Tibial artery (tissue), 4 donors: Measurements from ENCODE around the gene IL20RA.
"Not testable (repeated sequence)": the region's sequence is repeated elsewhere in the genome, so short reads cannot be mapped to it uniquely, and the experiment has no call there.

Source experiments
- DNase-seq, 2 donors: peaks; one replicate each; pipeline ENCODE4 v3.0.0-alpha.2; 2019
- H3K27ac ChIP-seq, 2 donors: fragments of 200-600 bp; sonication (generic) in 1 of 2; 1 replicate in 1 of 2; 2 replicates in 1 of 2; pipeline ENCODE4 v1.5.1; 2018 to 2019; ENCODE audit warnings: mild to moderate bottlenecking in 1 of 2
- H3K27me3 ChIP-seq, 2 donors: fragments of 200-600 bp; sonication (generic) in 1 of 2; one replicate each; pipeline versions ENCODE4 v1.5.1 to v1.6.0; 2016 to 2019
- H3K36me3 ChIP-seq, 3 donors: fragments of 200-600 bp; sonication (generic) in 2 of 3; one replicate each; pipeline ENCODE4 v1.5.1; 2016 to 2019; ENCODE audit warnings: mild to moderate bottlenecking in 2 of 3
- H3K4me1 ChIP-seq, 4 donors: fragments of 200-600 bp; sonication (generic) in 2 of 4; 1 replicate in 3 of 4; 2 replicates in 1 of 4; pipeline ENCODE4 v1.5.1; 2016 to 2019
- H3K4me3 ChIP-seq, 2 donors: fragments of 200-600 bp; sonication (generic) in 1 of 2; 1 replicate in 1 of 2; 2 replicates in 1 of 2; pipeline ENCODE4 v1.5.1; 2018 to 2019; ENCODE audit warnings: mild to moderate bottlenecking in 2 of 2
- H3K9me3 ChIP-seq, 3 donors: fragments of 200-600 bp; sonication (generic) in 1 of 3; one replicate each; pipeline ENCODE4 v1.5.1; 2016 to 2019
- intact Hi-C: fragments of 100-400 bp; cut with DNase I; formaldehyde crosslinking; loops from one replicate; pipeline ENCODE4 v1.15.0; 2023; ENCODE audit warnings: low total_unique reads
- TF ChIP-seq, protein P1 (sequence below), 2 experiments: fragments of 200-600 bp in 1 of 2; fragments of 450-650 bp in 1 of 2; IDR thresholded peaks; one replicate each; pipeline ENCODE4 v1.5.1; 2017 to 2019; ENCODE audit warnings: antibody characterized with exemption in 2 of 2, mild to moderate bottlenecking in 1 of 2, moderate library complexity in 1 of 2

The IL20RA gene

DNA sequence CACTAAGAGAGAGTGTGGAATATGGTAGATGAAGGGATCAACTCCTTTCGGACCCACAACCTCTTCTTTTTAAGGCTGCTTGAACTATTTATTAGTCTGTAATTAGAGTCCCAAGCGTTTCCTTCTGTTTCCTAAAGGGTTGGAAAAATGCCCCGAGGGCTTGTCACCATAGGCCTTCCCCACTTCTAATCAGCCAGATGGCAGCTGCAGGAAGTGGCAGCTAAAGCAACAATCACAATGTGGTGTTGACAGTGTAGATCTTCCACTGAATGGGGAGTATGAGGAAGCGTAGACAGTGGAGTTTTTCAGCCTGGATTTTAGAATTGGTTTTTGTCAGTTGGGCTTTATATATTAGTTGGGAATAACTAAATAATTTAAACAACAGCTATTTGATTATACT is 82.1 kb downstream of the IL20RA start:
- Histone ChIP-seq H3K4me1 (no peaks in the 10 kb centered on the region), H3K4me3 (no peak overlapping the region), H3K27ac (no peak overlapping the region), H3K36me3 (no peaks in the 10 kb centered on the region), H3K9me3 (no peaks in the 10 kb centered on the region), H3K27me3 (peaks cover 0 to 18% of the 10 kb centered on the region in 2 donors)
- DNase-seq: no peak
- TF ChIP-seq, protein P1, sequence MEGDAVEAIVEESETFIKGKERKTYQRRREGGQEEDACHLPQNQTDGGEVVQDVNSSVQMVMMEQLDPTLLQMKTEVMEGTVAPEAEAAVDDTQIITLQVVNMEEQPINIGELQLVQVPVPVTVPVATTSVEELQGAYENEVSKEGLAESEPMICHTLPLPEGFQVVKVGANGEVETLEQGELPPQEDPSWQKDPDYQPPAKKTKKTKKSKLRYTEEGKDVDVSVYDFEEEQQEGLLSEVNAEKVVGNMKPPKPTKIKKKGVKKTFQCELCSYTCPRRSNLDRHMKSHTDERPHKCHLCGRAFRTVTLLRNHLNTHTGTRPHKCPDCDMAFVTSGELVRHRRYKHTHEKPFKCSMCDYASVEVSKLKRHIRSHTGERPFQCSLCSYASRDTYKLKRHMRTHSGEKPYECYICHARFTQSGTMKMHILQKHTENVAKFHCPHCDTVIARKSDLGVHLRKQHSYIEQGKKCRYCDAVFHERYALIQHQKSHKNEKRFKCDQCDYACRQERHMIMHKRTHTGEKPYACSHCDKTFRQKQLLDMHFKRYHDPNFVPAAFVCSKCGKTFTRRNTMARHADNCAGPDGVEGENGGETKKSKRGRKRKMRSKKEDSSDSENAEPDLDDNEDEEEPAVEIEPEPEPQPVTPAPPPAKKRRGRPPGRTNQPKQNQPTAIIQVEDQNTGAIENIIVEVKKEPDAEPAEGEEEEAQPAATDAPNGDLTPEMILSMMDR (IDR thresholded peaks at IDR 0.05): no peak
- intact Hi-C loops: no loop called here

DNA sequence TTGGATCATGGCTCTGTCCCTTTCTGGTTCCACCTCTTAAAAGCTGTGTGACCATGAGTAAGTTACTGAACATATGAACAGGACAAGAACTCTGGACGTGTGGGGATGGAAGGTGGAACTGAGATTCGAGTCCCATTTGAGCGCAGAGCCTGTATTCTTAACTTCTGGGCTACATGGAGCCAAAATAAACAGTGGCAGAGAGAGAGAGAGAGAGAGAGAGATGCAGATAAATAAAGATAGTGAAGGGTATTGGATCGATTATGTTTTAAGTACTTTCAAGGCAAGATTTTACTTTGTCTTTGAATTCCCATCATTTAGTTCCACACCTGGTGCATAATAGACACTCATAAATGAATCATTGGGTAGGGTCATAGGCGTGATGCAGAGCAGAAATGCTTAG is 82.9 kb downstream of the IL20RA start:
- Histone ChIP-seq H3K36me3 (no peaks in the 10 kb centered on the region), H3K27ac (no peak overlapping the region), H3K4me3 (no peak overlapping the region), H3K4me1 (no peaks in the 10 kb centered on the region), H3K27me3 (peaks cover 0 to 19% of the 10 kb centered on the region in 2 donors), H3K9me3 (no peaks in the 10 kb centered on the region)
- TF ChIP-seq, protein P1 (IDR thresholded peaks at IDR 0.05): no peak
- no peak for DNase-seq
- intact Hi-C loops: no loop called here

DNA sequence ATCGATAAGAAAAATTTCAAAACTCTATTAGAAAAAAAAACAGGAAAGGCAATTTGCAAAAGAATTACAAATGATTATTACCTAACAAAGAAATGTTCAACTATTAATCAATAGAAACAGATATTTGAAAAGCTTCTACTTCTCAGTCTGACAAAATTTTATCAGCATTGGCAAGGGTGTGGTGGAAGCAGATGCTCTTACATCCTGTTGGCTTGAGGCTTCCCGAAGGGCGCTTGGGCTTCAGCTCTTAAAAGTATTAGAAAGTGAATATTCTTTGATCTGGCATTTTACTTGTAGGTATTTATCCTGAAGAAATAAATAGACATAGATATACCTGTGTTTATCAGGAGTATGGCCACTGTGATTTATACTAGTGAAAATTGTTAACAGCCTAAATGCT is 84.0 kb downstream of the IL20RA start:
- H3K4me3 ChIP-seq: no peak overlapping the region
- DNase-seq: no peak
- H3K27me3 ChIP-seq: peaks cover 0 to 19% of the 10 kb centered on the region in 2 donors
- H3K36me3 ChIP-seq: no peaks in the 10 kb centered on the region
- TF ChIP-seq, protein P1 (IDR thresholded peaks at IDR 0.05): no peak
- H3K27ac ChIP-seq: no peak overlapping the region
- intact Hi-C loops: no loop called here
- H3K4me1 ChIP-seq: no peaks in the 10 kb centered on the region
- no peaks in the 10 kb centered on the region for H3K9me3 ChIP-seq

DNA sequence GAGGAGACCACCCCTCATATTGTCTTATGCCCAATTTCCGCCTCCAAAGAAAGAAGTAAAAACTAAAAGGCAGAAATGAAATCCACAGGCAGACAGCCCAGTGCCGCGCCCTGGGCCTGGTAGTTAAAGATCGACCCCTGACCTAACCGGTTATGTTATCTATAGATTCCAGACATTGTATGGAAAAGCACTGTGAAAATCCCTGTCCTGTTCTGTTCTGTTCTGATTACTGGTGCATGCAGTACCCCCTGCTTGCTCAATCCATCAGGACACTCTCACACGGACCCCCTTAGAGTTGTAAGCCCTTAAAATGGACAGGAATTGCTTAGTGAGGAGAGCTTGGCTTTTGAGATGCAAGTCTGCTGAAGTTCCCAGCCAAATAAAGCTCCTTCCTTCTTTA is 84.8 kb downstream of the IL20RA start:
- H3K4me1 ChIP-seq, intact Hi-C loops, H3K27ac ChIP-seq, H3K9me3 ChIP-seq, DNase-seq, H3K36me3 ChIP-seq, H3K4me3 ChIP-seq: not testable (repeated sequence)
- H3K27me3 ChIP-seq: peaks cover 0 to 19% of the 10 kb centered on the region in 2 donors

DNA sequence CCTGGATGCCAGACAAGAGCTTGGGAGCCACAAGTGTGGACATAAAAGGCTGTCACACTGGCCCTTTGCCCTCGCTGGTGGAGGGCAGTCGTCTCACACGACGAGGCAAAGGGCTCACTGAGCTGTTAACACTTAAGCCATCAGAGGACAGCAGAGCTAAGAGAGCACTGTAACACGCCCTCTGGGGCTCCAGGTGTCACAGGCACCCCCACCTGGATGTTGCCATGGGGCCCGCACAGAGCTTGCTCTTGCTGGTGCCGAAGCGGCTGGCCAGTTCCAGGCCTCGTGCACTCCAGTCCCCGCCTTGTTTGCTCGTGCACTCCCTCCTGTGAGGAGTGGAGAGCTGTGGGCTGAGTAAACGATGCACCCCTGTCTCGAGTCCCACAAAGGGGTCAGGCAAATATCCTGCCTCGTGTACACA is 85.3 kb downstream of the IL20RA start:
- Histone ChIP-seq H3K4me1 (no peaks in the 10 kb centered on the region), H3K27ac (no peak overlapping the region), H3K27me3 (peaks cover 0 to 19% of the 10 kb centered on the region in 2 donors), H3K4me3 (no peak overlapping the region), H3K36me3 (no peaks in the 10 kb centered on the region), H3K9me3 (no peaks in the 10 kb centered on the region)
- no peak for DNase-seq
- TF ChIP-seq, protein P1 (IDR thresholded peaks at IDR 0.05): no peak
- intact Hi-C loops: no loop called here

DNA sequence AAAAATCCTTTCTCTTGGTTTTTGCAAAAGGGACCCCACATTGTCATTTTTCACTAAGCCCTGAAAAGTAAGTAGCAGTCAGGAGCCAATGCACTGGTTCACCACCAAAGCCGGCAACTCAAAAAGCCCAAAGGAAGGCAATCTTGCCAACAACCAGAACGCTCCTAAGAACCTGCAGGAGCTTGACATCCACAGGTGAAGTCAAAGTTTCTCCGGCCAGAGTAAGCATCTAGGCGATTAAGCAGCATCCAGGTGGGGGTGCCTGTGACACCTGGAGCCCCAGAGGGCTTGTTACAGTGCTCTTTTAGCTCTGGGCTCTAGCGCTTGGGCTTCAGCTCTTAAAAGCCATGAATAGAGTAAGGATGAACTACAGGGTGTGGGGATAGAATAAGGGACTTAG is 86.6 kb downstream of the IL20RA start:
- Histone ChIP-seq H3K4me1 (no peaks in the 10 kb centered on the region), H3K27me3 (peaks cover 0 to 19% of the 10 kb centered on the region in 2 donors), H3K27ac (no peak overlapping the region), H3K36me3 (no peaks in the 10 kb centered on the region), H3K4me3 (no peak overlapping the region), H3K9me3 (no peaks in the 10 kb centered on the region)
- DNase-seq: no peak
- intact Hi-C loops: no loop called here
- TF ChIP-seq, protein P1 (IDR thresholded peaks at IDR 0.05): no peak
